ENCODE results near the gene SEMA6A.

SEMA6A gene

GRCh38 chr5:116423141-116423540 lies 151.5 kb downstream of the SEMA6A start:
- no peak for TF ChIP-seq CTCF (IDR thresholded peaks at IDR 0.05; ENCODE audit: low read depth, low read length)
- no peak for DNase-seq (ENCODE audit: extremely low read depth, low read depth)

- TF ChIP-seq CTCF (IDR thresholded peaks at IDR 0.05; ENCODE audit: low read depth, low read length), result no peak
- no peak for DNase-seq (ENCODE audit: extremely low read depth, low read depth)
Measured at GRCh38 chr5:116421080-116421629, 153.5 kb downstream of the SEMA6A start.

- TF ChIP-seq CTCF (IDR thresholded peaks at IDR 0.05; ENCODE audit: low read depth, low read length), result no peak
- no peak for DNase-seq (ENCODE audit: extremely low read depth, low read depth)
Measured at GRCh38 chr5:116420540-116420939, 154.1 kb downstream of the SEMA6A start.

- DNase-seq (ENCODE audit: extremely low read depth, low read depth), result no peak
- no peak for TF ChIP-seq CTCF (IDR thresholded peaks at IDR 0.05; ENCODE audit: low read depth, low read length)
Measured at GRCh38 chr5:116419258-116419657, 155.4 kb downstream of the SEMA6A start.

- DNase-seq (ENCODE audit: extremely low read depth, low read depth), result no peak
- TF ChIP-seq CTCF (IDR thresholded peaks at IDR 0.05; ENCODE audit: low read depth, low read length), result no peak
Measured at GRCh38 chr5:116418774-116419173, 155.8 kb downstream of the SEMA6A start.

- DNase-seq (ENCODE audit: extremely low read depth, low read depth), result no peak
- TF ChIP-seq CTCF (IDR thresholded peaks at IDR 0.05; ENCODE audit: low read depth, low read length), result no peak
Measured at GRCh38 chr5:116418016-116418415, 156.6 kb downstream of the SEMA6A start.

- no peak for TF ChIP-seq CTCF (IDR thresholded peaks at IDR 0.05; ENCODE audit: low read depth, low read length)
- no peak for DNase-seq (ENCODE audit: extremely low read depth, low read depth)
Measured at GRCh38 chr5:116415989-116416388, 158.6 kb downstream of the SEMA6A start.
